WTC11 (cell line): Measurements from ENCODE around the gene TSPAN4. TPM values are rescaled to one million over a fixed set of nuclear protein-coding genes. Genes with fewer than 3 reads are reported as not detected.
A peak's percentile ranks its signal among the peaks of the same experiment; 100 is the strongest.

Source experiments
- ATAC-seq: fragments of 200-7000 bp; cut with Tn5 transposase; 2 replicates; pipeline ENCODE4 v1.10.0; 2021; ENCODE audit warnings: mild to moderate bottlenecking, moderate library complexity
- CTCF ChIA-PET: fragments of 300-600 bp; sonication (Branson Sonifier 250); formaldehyde crosslinking; loops from one replicate; lab custom pipeline; 2021; ENCODE audit warnings: antibody characterized with exemption; lab: Charles Lee
- POLR2A ChIA-PET: fragments of 350-600 bp; sonication (Branson Sonifier 250); formaldehyde crosslinking; loops from one replicate; lab custom pipeline; 2021; ENCODE audit warnings: antibody characterized with exemption; lab: Charles Lee
- DNase-seq: peaks from one replicate; pipeline ENCODE4 v3.0.0; 2021; ENCODE audit warnings: low spot score
- H3K27ac Mint-ChIP-seq: 2 replicates; pipeline ENCODE4 v1.8.0; 2021; ENCODE audit warnings: mixed read lengths
- H3K27me3 Mint-ChIP-seq: 2 replicates; pipeline ENCODE4 v1.8.0; 2021; ENCODE audit warnings: low read depth, mild to moderate bottlenecking, moderate library complexity, mixed read lengths
- H3K36me3 Mint-ChIP-seq: 2 replicates; pipeline ENCODE4 v1.8.0; 2021; ENCODE audit warnings: mixed read lengths
- H3K4me1 Mint-ChIP-seq: 2 replicates; pipeline ENCODE4 v1.8.0; 2022; ENCODE audit warnings: mixed read lengths
- H3K4me3 Mint-ChIP-seq: 2 replicates; pipeline ENCODE4 v1.8.0; 2021; ENCODE audit warnings: mild to moderate bottlenecking, moderate library complexity, mixed read lengths
- H3K9me3 Mint-ChIP-seq: 2 replicates; pipeline ENCODE4 v1.8.0; 2021; ENCODE audit warnings: mixed read lengths
- CREM ChIP-seq: sonication (generic); formaldehyde crosslinking; IDR thresholded peaks from 2 replicates; pipeline ENCODE4 v1.8.1; 2022; ENCODE audit warnings: mild to moderate bottlenecking, missing genetic modification reagents, moderate library complexity
- E2F5 ChIP-seq: sonication (generic); formaldehyde crosslinking; IDR thresholded peaks from 2 replicates; pipeline ENCODE4 v1.8.1; 2022; ENCODE audit warnings: mild to moderate bottlenecking, moderate library complexity, missing genetic modification reagents
- ESRRA ChIP-seq: sonication (generic); formaldehyde crosslinking; IDR thresholded peaks from 2 replicates; pipeline ENCODE4 v1.8.1; 2022; ENCODE audit warnings: mild to moderate bottlenecking, missing genetic modification reagents, borderline replicate concordance
- FOXP1 ChIP-seq: sonication (generic); formaldehyde crosslinking; IDR thresholded peaks from 2 replicates; pipeline ENCODE4 v1.8.0; 2022; ENCODE audit warnings: missing genetic modification reagents, mild to moderate bottlenecking, moderate library complexity, borderline replicate concordance
- FOXP4 ChIP-seq: sonication (generic); formaldehyde crosslinking; IDR thresholded peaks from 2 replicates; pipeline ENCODE4 v1.8.0; 2022; ENCODE audit warnings: mild to moderate bottlenecking, missing genetic modification reagents
- HMGA2 ChIP-seq: fragments of 250-450 bp; sonication (Bioruptor Pico); IDR thresholded peaks from 2 replicates; pipeline ENCODE4 v1.4.0; 2021; ENCODE audit warnings: mild to moderate bottlenecking, moderate library complexity
- HMGXB4 ChIP-seq: sonication (generic); formaldehyde crosslinking; IDR thresholded peaks from 2 replicates; pipeline ENCODE4 v1.8.1; 2023; ENCODE audit warnings: mild to moderate bottlenecking, moderate library complexity, missing genetic modification reagents
- IRF1 ChIP-seq: sonication (generic); formaldehyde crosslinking; IDR thresholded peaks from 2 replicates; pipeline ENCODE4 v1.8.0; 2023; ENCODE audit warnings: missing genetic modification reagents
- IRF2 ChIP-seq: sonication (generic); formaldehyde crosslinking; IDR thresholded peaks from 2 replicates; pipeline ENCODE4 v1.8.0; 2022; ENCODE audit warnings: low read depth, missing genetic modification reagents, borderline replicate concordance
- JUN ChIP-seq: sonication (generic); formaldehyde crosslinking; IDR thresholded peaks from 2 replicates; pipeline ENCODE4 v1.8.0; 2023; ENCODE audit warnings: mild to moderate bottlenecking, missing genetic modification reagents
- MAX ChIP-seq: sonication (generic); formaldehyde crosslinking; IDR thresholded peaks from 2 replicates; pipeline ENCODE4 v1.8.0; 2022; ENCODE audit warnings: mild to moderate bottlenecking, missing genetic modification reagents
- MXD4 ChIP-seq: fragments of 250-450 bp; sonication (Bioruptor Pico); IDR thresholded peaks from 2 replicates; pipeline ENCODE4 v1.8.0; 2021; ENCODE audit warnings: mild to moderate bottlenecking, moderate library complexity, borderline replicate concordance
- NFATC4 ChIP-seq: fragments of 250-450 bp; sonication (Bioruptor Pico); IDR thresholded peaks from 2 replicates; pipeline ENCODE4 v1.9.0; 2021; ENCODE audit warnings: mild to moderate bottlenecking
- OVOL2 ChIP-seq: fragments of 250-450 bp; sonication (Bioruptor Pico); IDR thresholded peaks from 2 replicates; pipeline ENCODE4 v1.9.0; 2021; ENCODE audit warnings: mild to moderate bottlenecking, borderline replicate concordance
- PRDM15 ChIP-seq: sonication (generic); formaldehyde crosslinking; IDR thresholded peaks from 2 replicates; pipeline ENCODE4 v1.8.0; 2022; ENCODE audit warnings: missing genetic modification reagents
- RORB ChIP-seq: fragments of 250-450 bp; sonication (Bioruptor Pico); IDR thresholded peaks from 2 replicates; pipeline ENCODE4 v1.9.0; 2021; ENCODE audit warnings: mild to moderate bottlenecking
- TP53 ChIP-seq: sonication (generic); formaldehyde crosslinking; IDR thresholded peaks from 2 replicates; pipeline ENCODE4 v1.8.1; 2023; ENCODE audit warnings: mild to moderate bottlenecking, missing genetic modification reagents
- ZBTB43 ChIP-seq: sonication (generic); formaldehyde crosslinking; IDR thresholded peaks from 2 replicates; pipeline ENCODE4 v1.8.1; 2023; ENCODE audit warnings: mild to moderate bottlenecking, missing genetic modification reagents
- ZMAT4 ChIP-seq: fragments of 250-450 bp; sonication (Bioruptor Pico); IDR thresholded peaks from 2 replicates; pipeline ENCODE4 v1.9.0; 2021; ENCODE audit warnings: mild to moderate bottlenecking
- ZNF281 ChIP-seq: sonication (generic); formaldehyde crosslinking; IDR thresholded peaks from 2 replicates; pipeline ENCODE4 v1.8.0; 2023; ENCODE audit warnings: mild to moderate bottlenecking, missing genetic modification reagents
- ZNF317 ChIP-seq: sonication (generic); formaldehyde crosslinking; IDR thresholded peaks from 2 replicates; pipeline ENCODE4 v1.8.1; 2023; ENCODE audit warnings: low read depth, mild to moderate bottlenecking, moderate library complexity, missing genetic modification reagents, borderline replicate concordance
- ZNF396 ChIP-seq: fragments of 250-450 bp; sonication (Bioruptor Pico); IDR thresholded peaks from 2 replicates; pipeline ENCODE4 v1.8.0; 2021; ENCODE audit warnings: mild to moderate bottlenecking, moderate library complexity, borderline replicate concordance
- ZNF671 ChIP-seq: fragments of 250-450 bp; sonication (Bioruptor Pico); IDR thresholded peaks from 2 replicates; pipeline ENCODE4 v1.8.0; 2021; ENCODE audit warnings: mild to moderate bottlenecking
- total RNA-seq: library from RNA; stranded (reverse); gene quantifications from 3 replicates; pipeline ENCODE4 v1.2.3, GENCODE V29; 2021

TSPAN4 gene
- total RNA-seq, 1 experiment from 2014 or later = 94.3 TPM

- TF ChIP-seq ZNF281 (no peak), TP53 (CRISPR knock-in tag) (no peak), NFATC4 (CRISPR knock-in tag) (no peak), ZBTB43 (CRISPR knock-in tag) (no peak; the same call in 1 of the 2 replicates), OVOL2 (CRISPR knock-in tag) (no peak), IRF1 (CRISPR knock-in tag) (no peak), MAX (CRISPR knock-in tag) (peak; percentile 7; the same call in 1 of the 2 replicates), ZNF317 (CRISPR knock-in tag) (0 out of 2 replicates have a peak, but pooled peaks have one; percentile 30), FOXP1 (CRISPR knock-in tag) (no peak; the same call in 1 of the 2 replicates), HMGXB4 (CRISPR knock-in tag) (peak; percentile 68; the same call in 1 of the 2 replicates), RORB (CRISPR knock-in tag) (no peak), JUN (peak; percentile 71; the same call in 1 of the 2 replicates), IRF2 (no peak), ZMAT4 (CRISPR knock-in tag) (no peak), ESRRA (CRISPR knock-in tag) (0 out of 2 replicates have a peak, but pooled peaks have one; percentile 14)
Measured at GRCh38 chr11:842370-843002, at the start of gene TSPAN4, which contains the start of gene POLR2L (continued).

GRCh38 chr11:792873-793272, 49.8 kb upstream of the TSPAN4 start:
- Mint-ChIP-seq H3K9me3 (no peaks in the 10 kb centered on the region), H3K4me1 (peaks cover 22% of the 10 kb centered on the region), H3K27ac (no peak overlapping the region), H3K27me3 (no peaks in the 10 kb centered on the region), H3K36me3 (no peaks in the 10 kb centered on the region), H3K4me3 (no peak overlapping the region)
- no peak for ATAC-seq
- POLR2A ChIA-PET = interaction anchor here (1.0 to 1.6 kb wide), 2 partner anchors 10 to 26 kb away, joined by 3 to 5 read pairs; partner anchors contain the start of gene PNPLA2
- DNase-seq = no peak
- CTCF ChIA-PET = no interaction called here
- TF ChIP-seq CREM (CRISPR knock-in tag) (no peak), ZNF671 (no peak), PRDM15 (CRISPR knock-in tag) (no peak), ZNF396 (no peak), MXD4 (CRISPR knock-in tag) (no peak), E2F5 (CRISPR knock-in tag) (no peak), HMGA2 (CRISPR knock-in tag) (no peak), FOXP4 (CRISPR knock-in tag) (no peak)
